Ramos (cell line): Measurements from ENCODE around the gene EEF1B2.
"Not testable (repeated sequence)": the region's sequence is repeated elsewhere in the genome, so short reads cannot be mapped to it uniquely, and the experiment has no call there.

Experiments
- in situ Hi-C: fragments of 300-500 bp; cut with MboI; formaldehyde crosslinking; loops from one replicate; pipeline ENCODE4 v1.14.3; 2022; ENCODE audit warnings: low sequenced_read_pairs; ENCODE audit not compliant: unreplicated experiment

EEF1B2 gene

GRCh38 chr2:206163251-206163880 lies 3.7 kb downstream of the EEF1B2 start:
- in situ Hi-C loops: loop anchor here (5.0 kb wide), 1 partner anchor 99 kb away; no protein-coding TSS in a partner anchor

- in situ Hi-C loops: loop anchor here (5.0 kb wide), 1 partner anchor 98 kb away; no protein-coding TSS in a partner anchor
Observed at GRCh38 chr2:206164261-206164862, 4.7 kb downstream of the EEF1B2 start.

DNA sequence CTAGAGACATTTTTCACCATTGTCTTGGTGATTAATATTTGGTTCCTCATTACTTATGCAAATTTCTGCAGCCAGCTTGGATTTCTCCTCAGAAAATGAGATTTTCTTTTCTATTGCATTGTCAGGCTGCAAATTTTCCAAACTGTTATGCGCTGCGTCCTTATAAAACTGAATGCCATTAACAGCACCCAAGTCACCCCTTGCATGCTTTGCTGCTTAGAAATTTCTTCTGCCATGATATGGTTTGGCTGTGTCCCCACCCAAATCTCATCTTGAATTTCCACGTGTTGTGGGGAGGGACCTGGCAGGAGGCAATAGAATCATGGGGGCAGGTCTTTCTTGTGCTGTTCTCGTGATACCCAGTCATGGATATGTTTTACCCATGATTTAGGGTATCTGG lies 8.5 kb downstream of the EEF1B2 start:
- in situ Hi-C loops: not testable (repeated sequence)

- in situ Hi-C loops: not testable (repeated sequence)
Observed at GRCh38 chr2:206171624-206172397, 12.1 kb downstream of the EEF1B2 start.

- in situ Hi-C loops: no loop called here
Observed at GRCh38 chr2:206173147-206173546, 13.5 kb downstream of the EEF1B2 start.

DNA sequence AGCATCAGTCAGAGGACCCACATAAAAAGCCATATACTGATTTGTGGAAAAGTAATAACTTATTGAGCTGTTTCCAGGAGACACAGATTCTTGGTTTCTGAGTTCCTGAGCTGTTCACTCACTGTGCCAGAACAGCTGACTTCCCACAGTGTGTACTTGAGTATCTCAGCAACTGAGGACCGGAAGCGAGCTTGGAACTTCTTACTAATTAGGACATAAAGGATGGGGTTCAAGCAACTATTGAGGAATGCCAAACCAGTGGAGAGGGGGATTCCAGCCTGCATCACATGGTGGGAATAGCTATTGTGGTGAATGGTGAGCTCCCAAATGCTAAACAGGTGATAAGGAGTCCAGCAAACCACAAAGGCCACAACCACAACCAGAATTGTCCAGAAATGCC lies 16.4 kb downstream of the EEF1B2 start:
- in situ Hi-C loops: no loop called here

- in situ Hi-C loops: no loop called here
Observed at GRCh38 chr2:206176901-206177300, 17.2 kb downstream of the EEF1B2 start.

- in situ Hi-C loops: not testable (repeated sequence)
Observed at GRCh38 chr2:206181526-206181925, 21.8 kb downstream of the EEF1B2 start.

- in situ Hi-C loops: no loop called here
Observed at GRCh38 chr2:206189691-206190090, 30.0 kb downstream of the EEF1B2 start.

GRCh38 chr2:206190111-206190510 lies 30.4 kb downstream of the EEF1B2 start:
- in situ Hi-C loops: no loop called here

DNA sequence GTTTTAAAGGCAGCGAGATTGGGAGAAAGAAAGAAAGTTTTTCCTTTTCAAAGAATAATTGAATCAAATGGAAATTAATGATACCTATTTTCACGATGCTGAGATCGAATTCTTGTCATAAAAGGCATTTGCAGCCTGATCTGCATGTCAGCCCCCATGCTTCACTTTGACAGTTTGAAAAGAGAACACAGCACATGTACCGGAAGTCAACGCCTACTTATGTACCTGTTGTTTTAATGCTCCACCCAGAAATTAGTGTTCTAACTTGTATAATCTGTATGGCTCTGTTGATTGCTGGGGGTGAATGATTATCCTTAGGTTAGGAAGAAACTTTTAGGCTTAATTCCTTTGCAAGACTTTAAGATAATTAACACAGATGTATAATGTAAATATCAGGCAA lies 31.0 kb downstream of the EEF1B2 start:
- in situ Hi-C loops: no loop called here

GRCh38 chr2:206192157-206192556 lies 32.5 kb downstream of the EEF1B2 start:
- in situ Hi-C loops: no loop called here

DNA sequence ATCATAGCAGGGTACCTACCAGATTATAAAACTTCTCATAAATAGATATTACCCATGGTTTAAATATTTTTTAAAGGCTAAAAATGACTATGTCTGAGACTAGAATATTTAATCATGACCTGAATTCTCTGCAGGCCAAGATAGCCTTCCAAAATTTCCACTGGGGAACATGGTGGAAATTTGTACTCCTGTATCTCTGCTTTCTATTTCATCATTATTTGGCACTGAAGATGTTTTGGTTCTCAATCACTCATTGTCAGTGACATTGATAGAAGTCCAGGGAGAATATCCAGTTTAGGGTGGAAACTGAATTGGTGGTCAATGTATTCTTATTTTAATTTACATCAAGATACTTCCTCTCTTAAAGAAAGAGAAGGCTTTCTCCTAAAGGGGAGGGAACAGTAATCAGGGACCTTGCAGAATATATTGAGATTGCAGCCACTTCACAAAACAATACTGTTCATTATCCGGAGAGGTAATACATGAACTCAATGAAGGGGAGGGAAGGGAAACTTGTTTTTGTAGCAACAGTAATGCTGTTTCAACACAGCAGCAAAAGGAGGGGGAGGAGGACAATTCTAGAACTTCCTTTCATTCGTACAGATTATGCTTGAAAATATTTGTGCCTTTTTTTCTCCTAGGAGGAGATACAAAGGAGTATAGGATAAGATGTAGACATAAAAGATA lies 34.1 kb downstream of the EEF1B2 start:
- in situ Hi-C loops: no loop called here

DNA sequence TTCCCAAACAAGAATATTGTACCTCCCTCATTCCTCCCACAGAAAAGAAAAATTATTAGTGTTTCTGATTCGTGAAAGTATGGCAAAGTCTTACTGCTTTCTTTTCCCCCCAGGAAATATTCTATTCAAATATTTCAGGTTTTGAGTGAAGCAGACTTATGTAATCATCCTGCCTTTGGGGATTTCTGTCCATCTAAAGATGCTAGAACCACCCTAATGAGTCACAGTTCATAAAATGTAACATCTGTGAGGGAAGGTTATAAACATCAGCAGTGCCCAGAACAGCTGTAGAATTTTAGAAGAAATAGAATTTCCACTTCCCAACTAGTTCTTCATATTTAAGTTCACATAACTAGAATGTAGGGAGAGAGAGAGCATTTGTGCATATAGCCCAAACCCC lies 39.0 kb downstream of the EEF1B2 start:
- in situ Hi-C loops: no loop called here

DNA sequence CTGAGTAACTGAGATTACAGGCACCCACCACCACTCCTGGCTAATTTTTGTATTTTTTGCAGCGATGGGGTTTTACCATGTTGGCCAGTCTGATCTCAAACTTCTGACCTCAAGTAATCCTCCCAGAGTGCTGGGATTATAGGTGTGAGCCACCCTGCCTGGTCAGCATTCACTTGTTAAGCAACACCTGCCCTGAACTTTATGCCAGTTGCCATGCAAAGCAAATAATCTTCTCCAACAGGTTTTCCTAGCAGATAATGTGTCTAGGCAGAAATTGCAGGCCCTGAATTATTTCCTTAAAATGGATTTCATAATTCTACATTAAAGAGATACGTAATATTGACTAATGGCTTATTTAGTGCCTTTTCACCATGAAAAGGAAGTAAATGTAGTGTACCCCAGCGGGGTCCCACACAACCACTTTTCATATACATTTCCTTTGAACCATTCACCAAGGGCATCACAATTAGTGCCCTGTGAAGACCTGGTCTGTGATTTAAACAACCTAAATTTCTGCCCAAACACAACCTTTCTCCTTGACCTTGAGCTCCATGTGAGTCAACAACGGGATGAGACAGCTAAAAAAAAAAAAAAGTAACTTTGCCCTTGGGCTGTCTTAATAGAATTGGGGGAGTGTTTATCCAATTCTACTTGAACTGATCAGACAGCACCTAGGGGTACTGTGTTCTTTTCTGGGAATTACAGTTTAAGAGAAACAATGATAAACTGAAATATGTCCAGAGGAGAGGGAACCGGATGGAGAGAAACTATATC lies 41.6 kb downstream of the EEF1B2 start:
- in situ Hi-C loops: no loop called here

GRCh38 chr2:206202446-206202845 lies 42.8 kb downstream of the EEF1B2 start:
- in situ Hi-C loops: no loop called here

- in situ Hi-C loops: no loop called here
Observed at GRCh38 chr2:206203331-206203730, 43.6 kb downstream of the EEF1B2 start.

DNA sequence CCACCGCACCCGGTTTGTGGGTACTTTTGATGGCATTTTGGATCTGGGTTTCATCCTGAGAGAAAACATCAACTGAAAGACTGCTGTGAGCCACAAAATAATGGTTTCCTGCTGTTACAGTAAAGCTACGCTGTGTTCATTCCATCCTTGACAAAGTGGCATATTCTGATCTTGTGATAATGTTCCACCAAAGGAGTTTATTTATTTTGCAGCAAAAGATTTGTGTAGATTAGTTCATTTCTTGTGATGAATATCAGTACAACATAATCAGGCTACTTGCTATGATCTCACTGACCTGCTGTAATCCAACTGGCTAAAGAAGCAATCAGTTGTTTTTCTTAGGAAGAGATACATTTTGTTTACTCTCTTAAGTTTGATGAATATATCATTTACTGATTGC lies 45.0 kb downstream of the EEF1B2 start:
- in situ Hi-C loops: no loop called here

GRCh38 chr2:206207316-206207715 lies 47.6 kb downstream of the EEF1B2 start:
- in situ Hi-C loops: not testable (repeated sequence)

- in situ Hi-C loops: no loop called here
Observed at GRCh38 chr2:206208900-206209299, 49.2 kb downstream of the EEF1B2 start.
